Neuronal stem cell (in vitro differentiated cells): ENCODE results near the gene USE1.

Source experiments
- DNase-seq: peaks from one replicate; pipeline ENCODE4 v3.0.0-alpha.2; 2013; ENCODE audit warnings: low spot score
- H2AFZ ChIP-seq: one replicate; pipeline ENCODE4 v1.6.1; 2013; ENCODE audit warnings: mild to moderate bottlenecking, low read length, inconsistent platforms
- H2AK5ac ChIP-seq: 2 replicates; pipeline ENCODE4 v1.6.1; 2013; ENCODE audit warnings: low read depth, mild to moderate bottlenecking, inconsistent platforms, low read length, moderate library complexity, mixed read lengths
- H2BK120ac ChIP-seq: 2 replicates; pipeline ENCODE4 v1.6.1; 2013; ENCODE audit warnings: low read depth, mild to moderate bottlenecking, inconsistent platforms, low read length, moderate library complexity, mixed read lengths
- H2BK12ac ChIP-seq: one replicate; pipeline ENCODE4 v1.6.1; 2013; ENCODE audit warnings: low read length, inconsistent platforms
- H2BK15ac ChIP-seq: 2 replicates; pipeline ENCODE4 v1.6.1; 2013; ENCODE audit warnings: mild to moderate bottlenecking, low read length, inconsistent platforms, mixed read lengths
- H2BK5ac ChIP-seq: one replicate; pipeline ENCODE4 v1.6.1; 2013; ENCODE audit warnings: inconsistent platforms, mild to moderate bottlenecking, low read length, moderate library complexity
- H3K14ac ChIP-seq: one replicate; pipeline ENCODE4 v1.6.1; 2013; ENCODE audit warnings: low read length, inconsistent platforms
- H3K18ac ChIP-seq: 2 replicates; pipeline ENCODE4 v1.6.1; 2013; ENCODE audit warnings: low read length, inconsistent platforms
- H3K23ac ChIP-seq: 2 replicates; pipeline ENCODE4 v1.6.1; 2013; ENCODE audit warnings: low read depth, mild to moderate bottlenecking, mixed read lengths, low read length, inconsistent platforms; ENCODE audit not compliant: poor library complexity
- H3K27ac ChIP-seq: replicated peaks from 3 replicates; pipeline ENCODE4 v1.5.1; 2013; ENCODE audit warnings: low read length, inconsistent platforms
- H3K27me3 ChIP-seq, 3 experiments: 2 replicates each; pipeline ENCODE4 v1.6.1; 2013; ENCODE audit warnings: low read length in 3 of 3, mild to moderate bottlenecking in 2 of 3, inconsistent platforms in 1 of 3, low read depth in 1 of 3, mixed read lengths in 1 of 3, moderate library complexity in 1 of 3; ENCODE audit not compliant: control insufficient read depth in 3 of 3, insufficient read depth in 3 of 3
- H3K36me3 ChIP-seq, 2 donors: replicated peaks in 1 of 2; 2 replicates each; pipeline ENCODE4 v1.6.1; 2013; ENCODE audit warnings: low read length in 2 of 2; ENCODE audit not compliant: control insufficient read depth in 2 of 2, insufficient read depth in 2 of 2
- H3K4ac ChIP-seq: 2 replicates; pipeline ENCODE4 v1.6.1; 2013; ENCODE audit warnings: inconsistent platforms, mild to moderate bottlenecking, low read length, moderate library complexity
- H3K4me1 ChIP-seq, 2 donors: 1 replicate in 1 of 2; 2 replicates in 1 of 2; pipeline ENCODE4 v1.6.1; 2013; ENCODE audit warnings: low read length in 2 of 2, low read depth in 1 of 2; ENCODE audit not compliant: control insufficient read depth in 2 of 2, insufficient read depth in 1 of 2
- H3K4me2 ChIP-seq: one replicate; pipeline ENCODE4 v1.6.1; 2013; ENCODE audit warnings: mild to moderate bottlenecking, low read length, inconsistent platforms; ENCODE audit not compliant: insufficient read depth, poor library complexity, severe bottlenecking
- H3K4me3 ChIP-seq, 2 donors: 2 replicates each; pipeline ENCODE4 v1.5.1; 2013; ENCODE audit warnings: low read length in 2 of 2, mild to moderate bottlenecking in 2 of 2, inconsistent platforms in 1 of 2, moderate library complexity in 1 of 2
- H3K79me1 ChIP-seq: one replicate; pipeline ENCODE4 v1.6.1; 2013; ENCODE audit warnings: low read depth, mild to moderate bottlenecking, inconsistent platforms, low read length, moderate library complexity
- H3K9ac ChIP-seq: one replicate; pipeline ENCODE4 v1.6.1; 2013; ENCODE audit warnings: mild to moderate bottlenecking, low read depth, low read length, inconsistent platforms; ENCODE audit not compliant: poor library complexity
- H3K9me3 ChIP-seq, 2 donors: replicated peaks in 1 of 2; 2 replicates each; pipeline versions ENCODE3 to v1.6.1; 2013; ENCODE audit warnings: low read length in 2 of 2, mild to moderate bottlenecking in 2 of 2, inconsistent platforms in 1 of 2, low read depth in 1 of 2, mixed read lengths in 1 of 2, moderate library complexity in 1 of 2; ENCODE audit not compliant: control insufficient read depth in 2 of 2, insufficient read depth in 1 of 2
- H4K8ac ChIP-seq: one replicate; pipeline ENCODE4 v1.6.1; 2013; ENCODE audit warnings: low read depth, mild to moderate bottlenecking, inconsistent platforms, low read length, moderate library complexity
- H4K91ac ChIP-seq: one replicate; pipeline ENCODE4 v1.6.1; 2013; ENCODE audit warnings: low read length, low read depth, mild to moderate bottlenecking, inconsistent platforms; ENCODE audit not compliant: poor library complexity
- WGBS, 2 donors: extraction: QIAGEN DNeasy Blood & Tissue Kit; methylation state at CpG; one replicate each; pipeline ENCODE4 v1.1.7; 2013; ENCODE audit warnings: missing lambda C conversion rate in 2 of 2, mixed read lengths in 1 of 2; ENCODE audit not compliant: insufficient read length in 2 of 2, insufficient replicate concordance in 1 of 2; ENCODE audit errors: extremely low coverage in 2 of 2; 5-methylcytosine and 5-hydroxymethylcytosine counted together

The USE1 gene

DNA sequence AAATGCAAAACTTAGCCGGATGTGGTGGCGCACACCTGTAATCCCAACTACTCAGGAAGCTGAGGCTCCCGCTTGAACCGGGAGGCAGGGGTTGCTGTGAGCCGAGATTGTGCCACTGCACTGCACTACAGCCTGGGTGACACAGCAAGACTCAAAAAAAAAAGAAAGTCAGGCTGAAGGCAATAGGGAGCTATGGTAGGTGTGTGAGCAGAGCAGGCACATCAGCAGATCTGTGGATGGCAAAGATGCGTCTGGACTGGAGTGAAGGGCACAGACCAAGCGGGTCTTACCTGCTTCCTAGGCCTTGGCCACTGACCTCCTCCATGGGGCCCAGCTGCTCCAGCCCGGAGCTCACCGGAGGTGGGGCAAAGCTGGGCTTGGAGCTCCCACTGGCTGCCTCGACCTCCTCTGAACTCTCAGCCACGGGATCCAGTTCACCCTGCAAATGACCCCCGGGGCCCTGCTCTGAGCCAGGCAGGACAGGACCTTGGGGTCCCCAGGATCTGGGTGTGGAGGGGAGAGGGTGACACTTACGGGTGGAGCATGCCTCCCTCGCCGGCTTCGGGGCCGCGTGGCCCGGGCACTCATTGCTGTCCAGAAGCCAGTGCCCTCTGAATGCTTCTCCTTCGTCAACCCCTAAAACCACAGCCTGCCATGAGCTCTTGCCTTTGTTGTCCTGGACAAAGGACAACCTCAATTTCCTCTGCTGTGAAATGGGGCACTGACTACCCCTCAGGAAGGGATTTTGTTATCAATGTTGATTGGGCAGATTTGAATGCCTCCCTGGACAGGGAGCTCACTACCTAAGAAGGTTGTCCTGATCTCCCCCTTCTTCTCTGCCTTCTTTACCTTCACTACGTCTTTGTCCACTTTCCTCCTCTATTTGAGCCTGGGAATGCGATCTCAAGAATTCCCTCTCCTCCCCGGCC, 48.8 kb downstream of the USE1 start:
- H4K8ac ChIP-seq = peak overlapping the region; percentile 82
- H2BK15ac ChIP-seq = peak overlapping the region; percentile 79
- H3K27ac ChIP-seq = no peak overlapping the region
- H3K14ac ChIP-seq = no peak overlapping the region
- peaks cover 4% of the 10 kb centered on the region for H3K79me1 ChIP-seq
- peak overlapping the region; percentile 49 for H2BK12ac ChIP-seq
- peaks cover 4 to 10% of the 10 kb centered on the region in 2 donors for H3K4me1 ChIP-seq
- H2AK5ac ChIP-seq = peak overlapping the region; percentile 96
- no CpG with 5 or more reads among the region's 23 CpGs for WGBS, 2 donors
- H2AFZ ChIP-seq = peak overlapping the region; percentile 84
- peaks cover 0 to 13% of the 10 kb centered on the region in 2 donors for H3K9me3 ChIP-seq
- no peak overlapping the region for H3K4me2 ChIP-seq
- DNase-seq = no peak
- peak overlapping the region; percentile 64 for H3K18ac ChIP-seq
- H3K27me3 ChIP-seq = peaks cover 0 to 2% (median 0%) of the 10 kb centered on the region in 3 experiments
- no peak overlapping the region for H3K9ac ChIP-seq
- H4K91ac ChIP-seq = no peak overlapping the region
- no peak overlapping the region for H3K4ac ChIP-seq
- peak overlapping the region; percentile 34 for H3K23ac ChIP-seq
- H2BK120ac ChIP-seq = no peak overlapping the region
- H2BK5ac ChIP-seq = peak overlapping the region; percentile 77
- peaks cover under 1 to 5% of the 10 kb centered on the region in 2 donors for H3K36me3 ChIP-seq
- H3K4me3 ChIP-seq = no peak overlapping the region

DNA sequence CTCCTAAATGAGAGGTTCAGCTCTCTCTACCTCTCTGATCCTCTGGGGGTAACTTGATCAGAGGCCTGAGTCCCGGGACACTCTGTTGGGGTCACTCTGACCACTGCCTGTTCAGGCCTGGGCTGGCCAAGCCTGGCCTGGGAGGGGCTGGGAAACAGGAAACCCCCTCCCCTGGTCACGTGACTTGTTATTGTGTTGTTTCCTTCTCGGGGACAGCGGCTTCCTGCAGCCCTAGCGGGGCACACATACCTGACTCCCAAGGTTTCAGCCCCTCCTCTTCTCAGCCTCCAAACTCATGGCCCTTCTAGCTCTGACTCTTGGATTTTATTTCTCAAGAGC, 49.5 kb downstream of the USE1 start, which contains the start of gene USHBP1:
TSS of gene USHBP1 (minus strand) at position 105 of the 339 bp plus-strand sequence. CDS start 446 bp downstream, outside the sequence.
- no peak within 1 kb of the TSS for H4K91ac ChIP-seq
- H3K18ac ChIP-seq = peak within 1 kb of the TSS; percentile 64
- H3K23ac ChIP-seq = peak within 1 kb of the TSS; percentile 34
- peaks cover 4 to 7% of the 10 kb centered on the region in 2 donors for H3K4me1 ChIP-seq
- peak within 1 kb of the TSS; percentile 49 for H2BK12ac ChIP-seq
- peak within 1 kb of the TSS; percentile 96 for H2AK5ac ChIP-seq
- peak within 1 kb of the TSS; percentile 84 for H2AFZ ChIP-seq
- no peaks in the 10 kb centered on the region for H3K27me3 ChIP-seq
- H2BK15ac ChIP-seq = peak within 1 kb of the TSS; percentile 79
- no peak for DNase-seq
- H3K9ac ChIP-seq = no peak within 1 kb of the TSS
- peak within 1 kb of the TSS; percentile 82 for H4K8ac ChIP-seq
- peaks cover 0 to 7% of the 10 kb centered on the region in 2 donors for H3K9me3 ChIP-seq
- H3K4ac ChIP-seq = no peak within 1 kb of the TSS
- no peak within 1 kb of the TSS for H3K27ac ChIP-seq
- no peak within 1 kb of the TSS for H2BK120ac ChIP-seq
- peaks cover 2 to 9% of the 10 kb centered on the region in 2 donors for H3K36me3 ChIP-seq
- no peak within 1 kb of the TSS for H3K14ac ChIP-seq
- peaks cover 4% of the 10 kb centered on the region for H3K79me1 ChIP-seq
- H2BK5ac ChIP-seq = peak within 1 kb of the TSS; percentile 77
- H3K4me3 ChIP-seq = no peak within 1 kb of the TSS
- WGBS, 2 donors = no CpG with 5 or more reads among the region's 5 CpGs
- H3K4me2 ChIP-seq = no peak within 1 kb of the TSS

DNA sequence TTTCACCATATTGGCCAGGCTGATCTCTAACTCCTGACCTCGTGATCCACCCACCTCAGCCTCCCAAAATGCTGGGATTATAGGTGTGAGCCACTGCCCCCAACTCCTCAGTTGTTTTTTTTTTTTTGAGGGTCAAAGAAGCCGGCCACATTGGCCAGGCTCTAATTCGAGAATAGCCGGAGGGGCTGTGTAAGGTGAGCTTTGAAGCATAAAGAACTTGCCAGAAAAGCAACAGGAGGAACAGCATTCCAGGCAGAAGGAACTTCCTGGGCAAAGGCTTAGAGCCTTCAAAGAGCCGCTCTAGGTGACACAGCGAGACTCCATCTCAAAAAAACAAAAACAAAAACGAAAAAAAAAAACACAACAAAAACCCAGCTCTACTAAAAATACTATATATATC, 50.9 kb downstream of the USE1 start:
- no peak overlapping the region for H3K14ac ChIP-seq
- H3K4me1 ChIP-seq = peaks cover 4 to 7% of the 10 kb centered on the region in 2 donors
- H3K9me3 ChIP-seq = no peaks in the 10 kb centered on the region
- H3K27ac ChIP-seq = no peak overlapping the region
- no peak overlapping the region for H3K4me3 ChIP-seq
- no peak overlapping the region for H2BK15ac ChIP-seq
- H3K4me2 ChIP-seq = no peak overlapping the region
- H2BK5ac ChIP-seq = no peak overlapping the region
- no peak overlapping the region for H2AK5ac ChIP-seq
- no peak overlapping the region for H4K91ac ChIP-seq
- H3K79me1 ChIP-seq = peaks cover 4% of the 10 kb centered on the region
- 100% methylated on average over 1 of the region's 7 CpGs; no CpG with 5 or more reads in 1 of the 2 donors for WGBS, 2 donors
- no peak overlapping the region for H2AFZ ChIP-seq
- no peak overlapping the region for H3K4ac ChIP-seq
- no peak overlapping the region for H3K18ac ChIP-seq
- H3K36me3 ChIP-seq = peaks cover 2 to 17% of the 10 kb centered on the region in 2 donors
- no peak overlapping the region for H4K8ac ChIP-seq
- DNase-seq = no peak
- no peak overlapping the region for H3K9ac ChIP-seq
- H3K23ac ChIP-seq = no peak overlapping the region
- H3K27me3 ChIP-seq = no peaks in the 10 kb centered on the region
- no peak overlapping the region for H2BK120ac ChIP-seq
- no peak overlapping the region for H2BK12ac ChIP-seq

GRCh38 chr19:17266589-17266974, 51.4 kb downstream of the USE1 start:
- WGBS, 2 donors = no CpG with 5 or more reads among the region's 12 CpGs
- H3K4me2 ChIP-seq = no peak overlapping the region
- H3K23ac ChIP-seq = no peak overlapping the region
- H3K4me3 ChIP-seq = no peak overlapping the region
- H3K79me1 ChIP-seq = peaks cover 4% of the 10 kb centered on the region
- H3K14ac ChIP-seq = no peak overlapping the region
- peaks cover 7 to 22% of the 10 kb centered on the region in 2 donors for H3K36me3 ChIP-seq
- H2BK5ac ChIP-seq = no peak overlapping the region
- no peak overlapping the region for H3K9ac ChIP-seq
- no peak overlapping the region for H2BK12ac ChIP-seq
- no peak overlapping the region for H2BK120ac ChIP-seq
- H3K18ac ChIP-seq = no peak overlapping the region
- H2AFZ ChIP-seq = peak overlapping the region; percentile 61
- no peak overlapping the region for H3K4ac ChIP-seq
- peaks cover 4 to 7% of the 10 kb centered on the region in 2 donors for H3K4me1 ChIP-seq
- no peak overlapping the region for H4K91ac ChIP-seq
- no peaks in the 10 kb centered on the region for H3K9me3 ChIP-seq
- no peaks in the 10 kb centered on the region for H3K27me3 ChIP-seq
- no peak overlapping the region for H2AK5ac ChIP-seq
- no peak overlapping the region for H4K8ac ChIP-seq
- no peak for DNase-seq
- H3K27ac ChIP-seq = no peak overlapping the region
- H2BK15ac ChIP-seq = no peak overlapping the region
